Measurements from ENCODE around the gene STS. TPM values are rescaled to one million over a fixed set of nuclear protein-coding genes. Genes with fewer than 3 reads are reported as not detected.

The STS gene
- total and polyA plus RNA-seq, 2 donors (not counting 3 experiments of a cell fraction or from before 2014, with no cell fraction given): 2.1 to 4.9 TPM

DNA sequence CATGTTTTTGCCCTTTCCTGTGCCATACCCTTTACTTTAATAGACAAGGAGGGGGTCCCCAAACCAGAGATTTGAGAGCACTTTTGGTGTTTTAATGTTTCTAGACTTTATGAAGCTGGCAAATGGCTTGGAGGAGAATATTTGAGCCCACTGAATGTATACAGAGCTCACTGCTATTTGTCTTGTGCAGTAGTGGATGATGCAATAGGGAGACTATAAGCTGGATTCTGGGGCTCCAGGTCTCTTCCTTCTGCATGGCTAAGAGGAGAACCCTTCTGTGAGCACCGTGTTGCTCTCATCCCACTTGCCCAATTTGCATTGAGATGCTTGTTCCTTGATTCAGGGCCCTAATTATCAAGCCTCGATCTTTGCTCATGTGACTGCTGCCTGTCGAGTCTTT, 9.4 kb downstream of the STS start:
- H3K9me3 ChIP-seq (replicated peaks; ENCODE audit: control insufficient read depth, insufficient read depth, low read length): no peaks in the 10 kb centered on the region
- H3K4me3 ChIP-seq (replicated peaks in 1 of 3; ENCODE audit: insufficient read depth in 1 of 3, low read depth in 1 of 3, low read length in 3 of 3): no peak overlapping the region
- no peaks in the 10 kb centered on the region for H3K79me2 ChIP-seq (ENCODE audit: control insufficient read depth, insufficient read depth, low read length)
- no peaks in the 10 kb centered on the region for H3K4me1 ChIP-seq (ENCODE audit: control insufficient read depth, extremely low read depth, insufficient read depth, low read length)
- no peaks in the 10 kb centered on the region for H3K36me3 ChIP-seq (ENCODE audit: control insufficient read depth in 2 of 2, extremely low read depth in 1 of 2, insufficient read depth in 2 of 2, low read length in 2 of 2)
- dilution Hi-C loops (cut with MboI; ENCODE audit: extremely low pct_ligation_motif_present, low sequenced_read_pairs) (no loop called here), intact Hi-C loops (cut with micrococcal nuclease) (no loop called here)
- H4K20me1 ChIP-seq (replicated peaks; ENCODE audit: control insufficient read depth, extremely low read depth, insufficient read depth, low read length): no peaks in the 10 kb centered on the region
- ChIA-PET POLR2A (no interaction called here), CTCF (no interaction called here)
- DNase-seq (ENCODE audit: low read depth, low spot score) (no peak), FAIRE-seq (no peak)
- H2AFZ ChIP-seq (ENCODE audit: low read depth, low read length): no peak overlapping the region
- H3K27me3 ChIP-seq (ENCODE audit: control insufficient read depth in 2 of 2, insufficient read depth in 2 of 2, low read length in 2 of 2): no peaks in the 10 kb centered on the region
- no peak for TF ChIP-seq FOS (IDR thresholded peaks at IDR 0.05; ENCODE audit: borderline replicate concordance, insufficient read depth, low read length)
- no peak for TF ChIP-seq POLR2A (IDR thresholded peaks at IDR 0.05; ENCODE audit: low read depth, low read length)
- TF ChIP-seq MYC (IDR thresholded peaks at IDR 0.05; ENCODE audit: low read depth, low read length): no peak
- TF ChIP-seq, protein P1, sequence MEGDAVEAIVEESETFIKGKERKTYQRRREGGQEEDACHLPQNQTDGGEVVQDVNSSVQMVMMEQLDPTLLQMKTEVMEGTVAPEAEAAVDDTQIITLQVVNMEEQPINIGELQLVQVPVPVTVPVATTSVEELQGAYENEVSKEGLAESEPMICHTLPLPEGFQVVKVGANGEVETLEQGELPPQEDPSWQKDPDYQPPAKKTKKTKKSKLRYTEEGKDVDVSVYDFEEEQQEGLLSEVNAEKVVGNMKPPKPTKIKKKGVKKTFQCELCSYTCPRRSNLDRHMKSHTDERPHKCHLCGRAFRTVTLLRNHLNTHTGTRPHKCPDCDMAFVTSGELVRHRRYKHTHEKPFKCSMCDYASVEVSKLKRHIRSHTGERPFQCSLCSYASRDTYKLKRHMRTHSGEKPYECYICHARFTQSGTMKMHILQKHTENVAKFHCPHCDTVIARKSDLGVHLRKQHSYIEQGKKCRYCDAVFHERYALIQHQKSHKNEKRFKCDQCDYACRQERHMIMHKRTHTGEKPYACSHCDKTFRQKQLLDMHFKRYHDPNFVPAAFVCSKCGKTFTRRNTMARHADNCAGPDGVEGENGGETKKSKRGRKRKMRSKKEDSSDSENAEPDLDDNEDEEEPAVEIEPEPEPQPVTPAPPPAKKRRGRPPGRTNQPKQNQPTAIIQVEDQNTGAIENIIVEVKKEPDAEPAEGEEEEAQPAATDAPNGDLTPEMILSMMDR (IDR thresholded peaks at IDR 0.05; ENCODE audit: extremely low read depth in 1 of 2, insufficient read depth in 1 of 2, low read depth in 1 of 2, low read length in 2 of 2): no peak
- no peak for TF ChIP-seq JUN (IDR thresholded peaks at IDR 0.05; ENCODE audit: borderline replicate concordance, insufficient read depth, insufficient read length, low read depth)
- no peak for TF ChIP-seq EZH2 (IDR thresholded peaks at IDR 0.05; ENCODE audit: borderline replicate concordance, low read depth, low read length, severe bottlenecking)
- no peak for TF ChIP-seq GATA2 (IDR thresholded peaks at IDR 0.05; ENCODE audit: insufficient read depth, insufficient read length, low read depth, low read length)
- H3K9ac ChIP-seq (replicated peaks; ENCODE audit: extremely low read depth, insufficient read depth, low read length): no peak overlapping the region
- no peak overlapping the region for H3K27ac ChIP-seq (ENCODE audit: insufficient read depth, low read depth, low read length)
- no TSS peak for BruUV-seq (replicated peaks)
- no peaks in the 10 kb centered on the region for H3K9me1 ChIP-seq (replicated peaks; ENCODE audit: control insufficient read depth, extremely low read depth, insufficient read depth, low read length)
- no peak overlapping the region for H3K4me2 ChIP-seq (ENCODE audit: insufficient read depth, low read length)
